Measurements from ENCODE around the gene KRTAP10-1. TPM values are rescaled to one million over a fixed set of nuclear protein-coding genes. Genes with fewer than 3 reads are reported as not detected.

KRTAP10-1 gene
- total and polyA plus RNA-seq, 4 donors = not detected

DNA sequence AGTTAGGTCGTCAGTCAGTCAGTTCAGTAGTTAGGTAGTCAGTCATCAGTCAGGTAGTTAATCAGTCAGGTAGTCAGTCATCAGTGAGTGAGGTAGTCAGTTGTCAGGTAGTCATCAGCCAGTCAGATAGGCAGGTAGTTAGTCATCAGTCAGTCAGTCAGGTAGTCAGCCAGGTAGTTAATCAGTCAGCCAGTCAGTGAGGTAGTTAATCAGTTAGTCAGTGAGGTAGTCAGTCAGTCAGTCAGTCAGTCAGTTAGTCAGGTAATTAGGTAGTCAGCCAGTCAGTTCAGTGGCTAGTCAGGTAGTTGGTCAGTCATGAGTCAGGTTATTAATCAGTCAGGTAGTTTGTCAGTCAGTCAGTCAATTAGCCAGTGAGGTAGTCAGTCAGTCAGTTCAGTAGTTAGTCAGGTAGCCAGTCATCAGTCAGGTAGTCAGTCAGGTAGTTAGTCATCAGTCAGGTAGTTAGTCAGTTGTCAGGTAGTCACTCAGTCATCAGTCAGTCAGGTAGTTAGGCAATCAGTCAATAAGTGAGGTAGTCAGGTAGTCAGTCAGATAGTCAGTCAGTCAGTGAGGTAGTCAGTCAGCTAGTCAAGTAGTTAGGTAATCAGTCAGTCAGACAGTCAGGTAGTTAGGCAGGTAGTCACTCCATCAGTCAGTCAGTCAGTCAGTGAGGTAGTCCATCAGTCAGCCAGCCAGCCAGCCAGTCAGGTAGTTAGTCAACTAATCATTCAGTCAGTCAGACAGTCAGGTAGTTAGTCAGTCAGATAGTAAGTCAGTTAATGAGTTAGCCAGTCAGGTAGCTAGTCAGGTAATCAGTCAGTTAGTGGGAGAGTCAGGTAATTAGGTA is 16.2 kb downstream of the KRTAP10-1 start:
- no peak for DNase-seq (ENCODE audit: low spot score)
- H3K27me3 ChIP-seq (ENCODE audit: control insufficient read depth in 4 of 4, insufficient read depth in 4 of 4, low read length in 3 of 4) = no peaks in the 10 kb centered on the region
- H3K27ac ChIP-seq (ENCODE audit: low read depth in 1 of 2, low read length in 2 of 2) = no peak overlapping the region
- H3K36me3 ChIP-seq (ENCODE audit: control insufficient read depth in 4 of 4, insufficient read depth in 3 of 4, low read depth in 1 of 4, low read length in 3 of 4) = no peaks in the 10 kb centered on the region
- no peak overlapping the region for H3K4me3 ChIP-seq (ENCODE audit: low read depth in 1 of 3, low read length in 3 of 3)
- no peak overlapping the region for H3K9ac ChIP-seq (ENCODE audit: low read depth in 1 of 2, low read length in 2 of 2)
- no peaks in the 10 kb centered on the region for H3K9me3 ChIP-seq (ENCODE audit: control insufficient read depth in 4 of 4, low read length in 3 of 4)
- TF ChIP-seq, protein P1, sequence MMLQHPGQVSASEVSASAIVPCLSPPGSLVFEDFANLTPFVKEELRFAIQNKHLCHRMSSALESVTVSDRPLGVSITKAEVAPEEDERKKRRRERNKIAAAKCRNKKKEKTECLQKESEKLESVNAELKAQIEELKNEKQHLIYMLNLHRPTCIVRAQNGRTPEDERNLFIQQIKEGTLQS (IDR thresholded peaks at IDR 0.05) = no peak
- TF ChIP-seq EGR1 (IDR thresholded peaks at IDR 0.05; ENCODE audit: low read depth in 2 of 2) (no peak), RXRA (IDR thresholded peaks at IDR 0.05) (no peak), RAD21 (IDR thresholded peaks at IDR 0.05) (no peak), FOXA1 (IDR thresholded peaks at IDR 0.05) (no peak), GABPA (IDR thresholded peaks at IDR 0.05 in 1 of 2, conservative IDR thresholded peaks at IDR 0.05 in 1 of 2) (no peak), JUND (IDR thresholded peaks at IDR 0.05) (no peak), TAF1 (conservative IDR thresholded peaks at IDR 0.05) (no peak), CTCF (IDR thresholded peaks at IDR 0.05; ENCODE audit: low read depth, low read length, missing input control) (no peak), NR2F2 (IDR thresholded peaks at IDR 0.05) (no peak), HNF4A (conservative IDR thresholded peaks at IDR 0.05) (no peak), FOXA2 (IDR thresholded peaks at IDR 0.05) (no peak), SP1 (IDR thresholded peaks at IDR 0.05) (no peak), HNF4G (IDR thresholded peaks at IDR 0.05) (no peak), YY1 (IDR thresholded peaks at IDR 0.05) (no peak)
- TF ChIP-seq, protein P2, sequence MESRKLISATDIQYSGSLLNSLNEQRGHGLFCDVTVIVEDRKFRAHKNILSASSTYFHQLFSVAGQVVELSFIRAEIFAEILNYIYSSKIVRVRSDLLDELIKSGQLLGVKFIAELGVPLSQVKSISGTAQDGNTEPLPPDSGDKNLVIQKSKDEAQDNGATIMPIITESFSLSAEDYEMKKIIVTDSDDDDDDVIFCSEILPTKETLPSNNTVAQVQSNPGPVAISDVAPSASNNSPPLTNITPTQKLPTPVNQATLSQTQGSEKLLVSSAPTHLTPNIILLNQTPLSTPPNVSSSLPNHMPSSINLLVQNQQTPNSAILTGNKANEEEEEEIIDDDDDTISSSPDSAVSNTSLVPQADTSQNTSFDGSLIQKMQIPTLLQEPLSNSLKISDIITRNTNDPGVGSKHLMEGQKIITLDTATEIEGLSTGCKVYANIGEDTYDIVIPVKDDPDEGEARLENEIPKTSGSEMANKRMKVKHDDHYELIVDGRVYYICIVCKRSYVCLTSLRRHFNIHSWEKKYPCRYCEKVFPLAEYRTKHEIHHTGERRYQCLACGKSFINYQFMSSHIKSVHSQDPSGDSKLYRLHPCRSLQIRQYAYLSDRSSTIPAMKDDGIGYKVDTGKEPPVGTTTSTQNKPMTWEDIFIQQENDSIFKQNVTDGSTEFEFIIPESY (IDR thresholded peaks at IDR 0.05) = no peak
- TF ChIP-seq, protein P3, sequence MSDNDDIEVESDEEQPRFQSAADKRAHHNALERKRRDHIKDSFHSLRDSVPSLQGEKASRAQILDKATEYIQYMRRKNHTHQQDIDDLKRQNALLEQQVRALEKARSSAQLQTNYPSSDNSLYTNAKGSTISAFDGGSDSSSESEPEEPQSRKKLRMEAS (IDR thresholded peaks at IDR 0.05) = no peak
- TF ChIP-seq, protein P4, sequence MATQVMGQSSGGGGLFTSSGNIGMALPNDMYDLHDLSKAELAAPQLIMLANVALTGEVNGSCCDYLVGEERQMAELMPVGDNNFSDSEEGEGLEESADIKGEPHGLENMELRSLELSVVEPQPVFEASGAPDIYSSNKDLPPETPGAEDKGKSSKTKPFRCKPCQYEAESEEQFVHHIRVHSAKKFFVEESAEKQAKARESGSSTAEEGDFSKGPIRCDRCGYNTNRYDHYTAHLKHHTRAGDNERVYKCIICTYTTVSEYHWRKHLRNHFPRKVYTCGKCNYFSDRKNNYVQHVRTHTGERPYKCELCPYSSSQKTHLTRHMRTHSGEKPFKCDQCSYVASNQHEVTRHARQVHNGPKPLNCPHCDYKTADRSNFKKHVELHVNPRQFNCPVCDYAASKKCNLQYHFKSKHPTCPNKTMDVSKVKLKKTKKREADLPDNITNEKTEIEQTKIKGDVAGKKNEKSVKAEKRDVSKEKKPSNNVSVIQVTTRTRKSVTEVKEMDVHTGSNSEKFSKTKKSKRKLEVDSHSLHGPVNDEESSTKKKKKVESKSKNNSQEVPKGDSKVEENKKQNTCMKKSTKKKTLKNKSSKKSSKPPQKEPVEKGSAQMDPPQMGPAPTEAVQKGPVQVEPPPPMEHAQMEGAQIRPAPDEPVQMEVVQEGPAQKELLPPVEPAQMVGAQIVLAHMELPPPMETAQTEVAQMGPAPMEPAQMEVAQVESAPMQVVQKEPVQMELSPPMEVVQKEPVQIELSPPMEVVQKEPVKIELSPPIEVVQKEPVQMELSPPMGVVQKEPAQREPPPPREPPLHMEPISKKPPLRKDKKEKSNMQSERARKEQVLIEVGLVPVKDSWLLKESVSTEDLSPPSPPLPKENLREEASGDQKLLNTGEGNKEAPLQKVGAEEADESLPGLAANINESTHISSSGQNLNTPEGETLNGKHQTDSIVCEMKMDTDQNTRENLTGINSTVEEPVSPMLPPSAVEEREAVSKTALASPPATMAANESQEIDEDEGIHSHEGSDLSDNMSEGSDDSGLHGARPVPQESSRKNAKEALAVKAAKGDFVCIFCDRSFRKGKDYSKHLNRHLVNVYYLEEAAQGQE (IDR thresholded peaks at IDR 0.05) = no peak
- no peaks in the 10 kb centered on the region for H3K4me1 ChIP-seq (ENCODE audit: control insufficient read depth in 4 of 4, insufficient read depth in 4 of 4, low read length in 3 of 4)
- 78% methylated on average over 1 of the region's 1 CpG for WGBS

Data from liver (tissue), 9 donors.